WERI-Rb-1 (cell line): ENCODE results near the gene VWA1.

Experiments used
- DNase-seq: peaks from one replicate; pipeline ENCODE4 v3.0.0-alpha.2; 2020
- H3K27ac ChIP-seq: fragments of 250-450 bp; sonication (Bioruptor Pico); 2 replicates; pipeline ENCODE4 v1.5.1; 2020; ENCODE audit warnings: mild to moderate bottlenecking, moderate library complexity
- H3K27me3 ChIP-seq: fragments of 250-450 bp; sonication (Bioruptor Pico); 2 replicates; pipeline ENCODE4 v1.5.1; 2021; ENCODE audit warnings: mild to moderate bottlenecking, low read depth, moderate library complexity; ENCODE audit not compliant: insufficient read depth, severe bottlenecking
- H3K36me3 ChIP-seq: fragments of 250-450 bp; sonication (Bioruptor Pico); 2 replicates; pipeline ENCODE4 v1.5.1; 2020; ENCODE audit warnings: mild to moderate bottlenecking, moderate library complexity
- H3K4me3 ChIP-seq: 2 replicates; pipeline ENCODE4 v1.5.1; 2011; ENCODE audit warnings: low read depth, mild to moderate bottlenecking, control low read depth, low read length
- H3K9me3 ChIP-seq: fragments of 250-450 bp; sonication (Bioruptor Pico); 2 replicates; pipeline ENCODE4 v1.5.1; 2021; ENCODE audit warnings: mild to moderate bottlenecking, moderate library complexity; ENCODE audit not compliant: severe bottlenecking
- CTCF ChIP-seq: IDR thresholded peaks from 2 replicates; pipeline ENCODE4 v1.5.1; 2011; ENCODE audit warnings: low read depth, mild to moderate bottlenecking, control low read depth, inconsistent platforms, low read length

The VWA1 gene

GRCh38 chr1:1436630-1437032 lies 1.1 kb downstream of the VWA1 start:
- no peaks in the 10 kb centered on the region for H3K27me3 ChIP-seq
- H3K9me3 ChIP-seq = no peaks in the 10 kb centered on the region
- H3K27ac ChIP-seq = no peak overlapping the region
- no peak overlapping the region for H3K4me3 ChIP-seq
- H3K36me3 ChIP-seq = no peaks in the 10 kb centered on the region; the same call in 1 of the 2 replicates
- no peak for DNase-seq
- TF ChIP-seq CTCF = no peak

- Histone ChIP-seq H3K27ac (no peak overlapping the region), H3K4me3 (no peak overlapping the region)
- no peak for TF ChIP-seq CTCF
These were observed 1.8 kb downstream of the VWA1 start for GRCh38 chr1:1437033-1437903.

GRCh38 chr1:1437904-1438376 lies 2.5 kb downstream of the VWA1 start:
- no peak for TF ChIP-seq CTCF
- Histone ChIP-seq H3K9me3 (no peaks in the 10 kb centered on the region), H3K36me3 (no peaks in the 10 kb centered on the region; the same call in 1 of the 2 replicates), H3K4me3 (no peak overlapping the region), H3K27me3 (no peaks in the 10 kb centered on the region), H3K27ac (no peak overlapping the region)
- DNase-seq = no peak

More at GRCh38 chr1:1437033-1437903, 1.8 kb downstream of the VWA1 start:
- DNase-seq = no peak
- H3K9me3 ChIP-seq = no peaks in the 10 kb centered on the region
- H3K27me3 ChIP-seq = no peaks in the 10 kb centered on the region
- no peaks in the 10 kb centered on the region; the same call in 1 of the 2 replicates for H3K36me3 ChIP-seq

GRCh38 chr1:1438531-1439381 lies 3.3 kb downstream of the VWA1 start:
- Histone ChIP-seq H3K27me3 (no peaks in the 10 kb centered on the region), H3K27ac (no peak overlapping the region)

More at GRCh38 chr1:1438531-1439381, 3.3 kb downstream of the VWA1 start:
- DNase-seq = no peak
- H3K36me3 ChIP-seq = no peaks in the 10 kb centered on the region; the same call in 1 of the 2 replicates
- H3K9me3 ChIP-seq = no peaks in the 10 kb centered on the region
- H3K4me3 ChIP-seq = no peak overlapping the region
- TF ChIP-seq CTCF = no peak
